LNCaP clone FGC (cell line): ENCODE data around the gene PPP1R16B.

ENCODE experiments used
- DNase-seq: peaks from one replicate; pipeline ENCODE4 v3.0.0-alpha.2; 2011; ENCODE audit warnings: low read depth
- H3K4me3 ChIP-seq: 2 replicates; pipeline ENCODE4 v1.5.1; 2011; ENCODE audit warnings: mild to moderate bottlenecking, low read depth, low read length, control low read depth
- CTCF ChIP-seq: IDR thresholded peaks from 2 replicates; pipeline ENCODE4 v1.5.1; 2012; ENCODE audit warnings: mild to moderate bottlenecking; ENCODE audit not compliant: control insufficient read depth, insufficient read depth; ENCODE audit errors: extremely low read depth

PPP1R16B gene

GRCh38 chr20:38776363-38776762, 29.1 kb upstream of the PPP1R16B start:
- TF ChIP-seq CTCF = no peak
- DNase-seq = no peak
- no peak overlapping the region for H3K4me3 ChIP-seq

- H3K4me3 ChIP-seq = no peak overlapping the region
- TF ChIP-seq CTCF = no peak
- DNase-seq = no peak
Observed at GRCh38 chr20:38779247-38780097, 26.0 kb upstream of the PPP1R16B start.

GRCh38 chr20:38782275-38782674, 23.2 kb upstream of the PPP1R16B start:
- DNase-seq = no peak
- no peak for TF ChIP-seq CTCF
- H3K4me3 ChIP-seq = no peak overlapping the region

GRCh38 chr20:38787870-38788269, 17.6 kb upstream of the PPP1R16B start:
- no peak for TF ChIP-seq CTCF
- no peak for DNase-seq
- H3K4me3 ChIP-seq = no peak overlapping the region

GRCh38 chr20:38789503-38790199, 15.8 kb upstream of the PPP1R16B start:
- no peak overlapping the region for H3K4me3 ChIP-seq
- no peak for DNase-seq
- no peak for TF ChIP-seq CTCF

- DNase-seq = no peak
Observed at GRCh38 chr20:38790200-38791053, 15.1 kb upstream of the PPP1R16B start.

More at GRCh38 chr20:38790200-38791053, 15.1 kb upstream of the PPP1R16B start:
- peak; percentile 22; the same call in 1 of the 2 replicates for TF ChIP-seq CTCF
- H3K4me3 ChIP-seq = no peak overlapping the region
